Vagina (tissue), 2 donors: ENCODE measurements around the gene CRACR2B.

Experiments used
- POLR2A ChIP-seq, 2 donors: fragments of 450-650 bp; IDR thresholded peaks; one replicate each; pipeline ENCODE4 v1.6.1; 2017; ENCODE audit warnings: antibody characterized with exemption in 2 of 2, mild to moderate bottlenecking in 2 of 2, moderate library complexity in 2 of 2
- TF ChIP-seq, protein P1 (sequence below), 3 experiments: fragments of 450-650 bp in 2 of 3; fragments of 200-600 bp in 1 of 3; sonication (generic) in 1 of 3; IDR thresholded peaks; one replicate each; pipeline ENCODE4 v1.5.1; 2017 to 2019; ENCODE audit warnings: antibody characterized with exemption in 3 of 3, mild to moderate bottlenecking in 2 of 3, moderate library complexity in 2 of 3

DNA sequence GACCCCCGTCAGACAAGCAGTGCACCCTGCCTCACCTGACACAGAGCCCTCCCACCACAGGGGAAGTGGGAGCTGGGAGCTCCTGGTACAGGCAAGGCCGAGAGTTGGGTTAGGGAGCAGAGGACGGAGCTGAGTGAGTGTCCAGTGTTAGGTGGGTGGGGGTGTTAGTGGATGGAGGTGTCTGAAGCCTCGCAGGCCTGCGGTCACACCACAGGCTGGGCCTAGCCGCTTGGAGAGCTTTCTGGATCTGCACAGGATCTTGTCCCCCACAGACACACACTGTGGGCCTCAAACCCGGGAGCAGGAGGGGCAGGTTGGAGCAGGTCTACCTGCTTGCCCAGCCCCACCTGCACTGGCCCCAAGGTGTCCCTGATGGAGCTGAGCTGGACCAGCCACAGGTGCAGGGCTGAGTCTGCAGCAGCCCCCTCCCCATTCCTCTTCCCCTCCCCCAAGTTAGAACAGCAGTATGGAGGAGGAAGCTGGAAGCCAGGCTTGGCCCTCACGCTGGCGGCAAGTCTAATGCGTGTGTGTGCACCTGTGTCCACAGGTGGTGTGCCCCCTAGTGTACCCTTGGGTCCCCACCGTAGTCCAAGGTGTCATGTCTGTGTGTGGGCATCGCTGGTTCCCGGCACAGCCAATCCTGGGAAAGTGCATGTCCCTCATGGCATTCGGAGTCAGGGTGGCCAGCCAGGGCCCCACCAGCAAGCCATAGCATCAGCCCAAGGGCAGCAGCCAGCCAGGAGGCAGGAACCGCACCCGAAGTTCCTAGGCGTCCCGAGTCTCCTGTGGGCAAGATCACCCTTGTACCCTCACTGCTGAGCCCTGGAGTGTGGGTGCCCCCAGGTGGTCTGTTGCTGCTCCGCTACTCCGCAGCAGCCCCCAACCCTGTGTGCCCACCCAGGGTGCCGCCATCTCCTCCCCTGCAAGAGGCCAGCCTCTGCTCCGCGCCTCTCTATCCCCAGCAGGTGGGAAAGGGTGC lies 48.5 kb upstream of the CRACR2B start:
- TF ChIP-seq, protein P1, sequence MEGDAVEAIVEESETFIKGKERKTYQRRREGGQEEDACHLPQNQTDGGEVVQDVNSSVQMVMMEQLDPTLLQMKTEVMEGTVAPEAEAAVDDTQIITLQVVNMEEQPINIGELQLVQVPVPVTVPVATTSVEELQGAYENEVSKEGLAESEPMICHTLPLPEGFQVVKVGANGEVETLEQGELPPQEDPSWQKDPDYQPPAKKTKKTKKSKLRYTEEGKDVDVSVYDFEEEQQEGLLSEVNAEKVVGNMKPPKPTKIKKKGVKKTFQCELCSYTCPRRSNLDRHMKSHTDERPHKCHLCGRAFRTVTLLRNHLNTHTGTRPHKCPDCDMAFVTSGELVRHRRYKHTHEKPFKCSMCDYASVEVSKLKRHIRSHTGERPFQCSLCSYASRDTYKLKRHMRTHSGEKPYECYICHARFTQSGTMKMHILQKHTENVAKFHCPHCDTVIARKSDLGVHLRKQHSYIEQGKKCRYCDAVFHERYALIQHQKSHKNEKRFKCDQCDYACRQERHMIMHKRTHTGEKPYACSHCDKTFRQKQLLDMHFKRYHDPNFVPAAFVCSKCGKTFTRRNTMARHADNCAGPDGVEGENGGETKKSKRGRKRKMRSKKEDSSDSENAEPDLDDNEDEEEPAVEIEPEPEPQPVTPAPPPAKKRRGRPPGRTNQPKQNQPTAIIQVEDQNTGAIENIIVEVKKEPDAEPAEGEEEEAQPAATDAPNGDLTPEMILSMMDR (IDR thresholded peaks at IDR 0.05): no peak
- no peak for TF ChIP-seq POLR2A (IDR thresholded peaks at IDR 0.05)
